ENCODE data around the gene IPO8.
A peak's percentile ranks its signal among the peaks of the same experiment; 100 is the strongest.

The IPO8 gene

DNA sequence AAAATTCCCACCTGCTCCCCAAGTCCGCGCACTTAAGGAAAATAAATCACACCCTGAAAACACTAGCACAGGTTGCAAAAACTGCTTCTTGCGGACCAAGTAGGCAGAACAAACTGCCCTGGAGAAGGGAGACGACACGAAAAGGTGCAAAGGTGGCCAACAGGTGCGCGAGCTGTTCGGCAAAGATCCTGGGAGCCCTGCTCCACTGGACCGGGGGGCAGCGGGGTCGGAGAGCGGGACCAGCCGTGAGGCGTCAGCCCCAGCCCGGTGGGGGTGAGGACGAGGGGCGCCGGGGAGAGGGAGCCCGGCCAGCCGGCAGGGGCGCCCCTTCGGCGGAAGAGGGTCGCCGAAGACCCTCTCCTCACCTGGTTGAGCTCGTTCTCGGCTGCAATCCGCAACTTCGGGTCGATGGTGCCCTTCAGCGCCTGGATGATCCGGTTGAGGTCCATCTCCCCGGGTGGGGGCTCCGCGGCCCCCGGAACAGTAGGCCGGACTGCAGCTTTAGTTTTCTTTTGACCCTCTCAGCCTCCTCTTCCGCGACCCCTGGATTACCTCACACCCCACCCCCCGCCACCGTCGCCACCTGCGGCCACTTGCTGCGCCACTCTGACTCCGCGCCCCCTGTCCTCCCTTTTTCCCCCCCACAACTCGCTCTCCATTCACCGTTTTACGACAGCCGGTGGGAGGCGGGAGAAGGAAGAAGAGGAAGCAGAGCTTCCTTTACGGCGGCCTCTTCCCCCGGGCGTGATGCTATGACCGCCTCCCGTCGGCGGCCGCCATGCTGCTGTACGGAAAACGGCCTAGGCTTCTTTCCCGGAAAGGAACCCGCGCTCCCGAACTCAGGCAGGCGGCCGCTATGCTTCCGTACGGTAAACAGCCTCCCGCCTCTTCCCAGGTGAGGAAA is at the start of gene IPO8:
IPO8 (minus strand) TSS at position 671 of the 904 bp plus-strand sequence; CDS start at position 449, 222 bp downstream.
- DNase-seq = peak; percentile 96

DNA sequence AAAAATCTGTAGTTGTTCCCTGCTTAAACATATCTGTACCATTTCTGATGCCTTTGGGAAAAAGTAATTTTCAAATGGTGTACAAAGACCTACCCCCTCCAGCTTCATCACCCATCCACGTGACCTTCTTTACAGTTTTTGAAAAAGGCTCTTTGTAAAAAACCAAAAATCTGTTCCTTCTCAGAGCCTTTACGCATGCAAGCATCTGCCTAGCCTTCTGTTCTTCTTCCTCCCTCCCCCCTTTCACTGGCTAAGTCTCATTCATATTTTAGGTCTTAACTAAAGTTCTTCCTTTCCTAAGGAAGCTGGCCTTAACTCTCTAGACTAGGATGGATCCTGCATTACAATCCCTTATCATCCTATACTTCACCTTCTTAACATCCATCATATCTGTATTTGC is 48.7 kb upstream of the IPO8 start:
- no peak for DNase-seq

GRCh38 chr12:30740274-30740673 is 44.6 kb upstream of the IPO8 start:
- no peak for DNase-seq

DNA sequence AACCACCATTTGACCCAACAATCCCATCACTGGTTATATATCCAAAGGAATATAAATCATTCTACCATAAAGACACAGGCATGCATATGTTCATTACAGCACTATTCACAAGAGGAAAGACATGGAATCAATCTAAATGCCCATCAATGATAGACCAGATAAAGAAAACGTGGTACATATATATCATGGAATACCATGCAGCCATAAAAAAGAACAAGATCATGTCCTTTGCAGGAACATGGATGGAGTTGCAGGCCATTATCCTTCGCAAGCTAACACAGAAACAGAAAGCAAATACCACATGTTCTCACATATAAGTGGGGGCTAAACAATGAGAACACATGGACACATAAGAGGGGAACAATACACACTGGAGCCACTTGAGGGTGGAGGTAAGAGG is 43.4 kb upstream of the IPO8 start:
- DNase-seq = no peak

DNA sequence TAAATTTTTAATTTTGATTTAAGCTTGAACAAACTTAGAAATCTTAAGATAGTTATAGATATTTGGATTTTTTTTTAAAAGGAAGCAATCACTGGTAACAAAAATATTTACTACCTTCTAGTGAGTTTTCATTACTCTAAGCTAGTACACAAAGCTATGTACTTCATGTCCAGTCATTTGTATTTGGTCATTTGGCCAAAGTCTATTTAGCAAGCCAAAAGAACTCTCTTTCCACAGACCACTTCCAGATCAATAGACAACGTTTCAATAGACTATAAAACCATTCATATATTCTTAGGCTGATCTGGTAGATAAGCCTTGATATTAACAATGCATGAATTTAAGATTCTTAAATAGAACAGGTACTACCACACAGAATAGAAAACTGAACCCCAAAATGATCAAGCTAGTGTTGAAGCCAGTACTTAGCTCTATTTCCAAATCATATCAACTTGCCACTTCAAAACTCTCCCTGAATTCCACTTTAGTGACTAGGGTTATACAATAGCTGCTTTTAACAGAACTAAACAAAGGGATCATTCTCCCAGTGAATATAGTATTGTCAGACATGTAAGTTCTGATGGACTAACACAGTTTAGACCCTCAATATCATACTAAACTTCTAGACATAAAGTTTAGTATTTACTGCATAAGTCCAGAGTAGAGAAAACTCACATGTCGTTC is 37.4 kb upstream of the IPO8 start:
- DNase-seq = no peak

- no peak for DNase-seq
These were observed 34.3 kb upstream of the IPO8 start for GRCh38 chr12:30730011-30730410.

DNA sequence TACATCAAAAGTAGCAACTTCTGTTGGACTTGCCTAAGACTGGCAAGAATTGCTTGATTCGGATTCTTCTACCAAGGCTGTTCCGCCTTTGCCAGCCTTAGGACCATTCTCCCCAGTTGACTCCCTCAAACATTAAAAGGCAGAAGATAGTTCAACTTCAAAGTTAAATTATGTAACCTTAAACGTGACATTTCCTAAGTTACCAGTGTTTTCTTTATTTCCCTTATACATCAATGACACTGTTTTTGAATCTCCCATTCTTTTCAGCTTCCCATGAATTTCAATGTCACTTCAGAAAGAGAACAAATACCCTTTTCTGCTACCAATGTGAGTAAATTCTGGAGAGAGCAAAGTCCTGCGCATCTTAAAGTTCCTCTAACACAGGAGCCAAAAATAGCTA is 33.9 kb upstream of the IPO8 start:
- DNase-seq = no peak

DNA sequence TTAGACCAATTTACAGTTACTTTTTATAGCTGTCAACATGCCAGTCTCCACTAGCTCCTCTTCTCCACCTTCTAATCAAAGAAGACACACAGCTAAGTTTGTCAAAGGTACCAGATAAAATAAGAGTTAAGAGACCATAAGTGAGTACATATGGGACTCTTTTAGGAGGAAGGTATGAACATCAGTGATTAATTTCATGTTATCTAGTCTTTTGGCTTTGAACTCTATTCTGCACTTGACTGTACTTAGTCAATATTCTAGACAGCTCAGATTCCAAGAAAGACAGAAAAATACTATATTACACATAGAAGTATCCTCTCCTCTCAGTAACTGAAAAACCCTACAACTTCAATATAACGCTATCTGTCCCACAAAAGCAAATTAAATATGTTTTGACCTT is 31.0 kb upstream of the IPO8 start:
- no peak for DNase-seq

DNA sequence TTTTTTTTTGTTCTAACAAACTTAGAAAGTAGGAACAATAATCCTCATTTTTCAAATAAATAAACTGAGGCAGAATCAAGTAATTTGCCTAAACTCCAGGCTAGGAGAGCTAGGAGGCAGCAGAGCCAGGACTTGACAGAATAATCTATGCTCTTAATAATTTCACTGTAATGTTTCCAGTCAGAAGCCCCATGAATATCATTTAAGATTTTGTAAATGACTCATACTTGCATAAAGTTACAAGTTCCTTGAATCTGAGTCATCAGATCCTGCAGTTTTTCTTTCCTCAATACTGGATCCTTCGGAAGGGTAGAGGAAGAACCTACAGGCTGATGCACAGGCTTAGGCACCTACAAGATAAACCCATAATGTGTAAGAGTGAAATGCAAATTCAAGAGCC is 30.1 kb upstream of the IPO8 start:
- no peak for DNase-seq

DNA sequence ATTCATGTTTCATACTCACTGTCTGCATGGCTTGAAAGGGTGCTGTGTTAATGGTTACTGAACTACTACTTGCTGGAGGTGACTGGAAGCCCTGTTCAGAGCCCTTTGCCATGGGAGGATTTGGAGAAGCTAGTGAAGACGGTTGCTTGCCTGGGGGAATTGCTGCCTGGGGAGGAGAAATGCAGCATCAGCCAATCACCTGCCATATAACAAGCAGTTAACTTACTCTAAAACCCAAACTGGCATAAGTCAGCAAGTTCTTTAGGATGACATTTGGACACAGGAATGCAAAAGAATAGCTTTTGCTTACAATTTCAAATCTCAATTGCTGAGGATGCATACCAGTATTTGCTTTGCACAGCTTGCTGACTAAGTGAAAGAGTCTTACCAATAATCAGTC is 23.4 kb upstream of the IPO8 start:
- no peak for DNase-seq

DNA sequence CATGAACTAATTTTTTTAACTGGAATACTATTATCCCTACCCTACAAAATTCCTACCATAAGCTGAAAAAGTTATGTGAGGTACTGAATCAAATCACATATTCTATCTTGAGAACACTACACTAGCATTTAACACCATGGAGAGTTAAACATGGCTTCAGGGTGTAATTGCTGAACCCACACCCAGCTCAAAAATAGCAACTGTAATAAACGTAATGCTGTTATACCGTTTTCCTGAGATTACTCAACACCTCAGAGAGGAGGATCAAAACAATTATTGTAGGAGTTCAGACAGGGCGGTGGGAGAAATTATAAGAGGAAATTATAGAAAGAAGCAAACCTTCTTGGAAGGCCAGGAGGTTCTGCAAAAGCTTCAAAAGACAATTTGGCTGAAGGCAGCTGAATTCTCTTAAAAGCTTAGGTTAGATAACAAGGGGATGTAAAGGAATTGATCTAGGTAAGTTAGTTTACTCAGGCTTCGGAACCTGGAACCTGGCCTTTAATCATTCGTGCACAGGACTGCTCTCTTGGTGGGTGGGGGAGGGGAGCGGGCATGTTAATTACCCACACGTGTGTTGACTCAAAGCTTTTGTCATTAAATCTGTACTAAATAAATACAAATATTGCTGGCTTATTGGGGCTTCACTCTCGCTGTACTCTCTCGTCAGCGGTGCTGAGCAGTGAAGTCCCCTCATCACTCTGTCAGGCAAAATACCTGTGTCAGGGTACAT is 12.1 kb upstream of the IPO8 start:
- DNase-seq = no peak

- DNase-seq = no peak
These were observed 10.8 kb upstream of the IPO8 start for GRCh38 chr12:30706476-30706875.

- DNase-seq = peak; percentile 16
These were observed 5.4 kb upstream of the IPO8 start for GRCh38 chr12:30701056-30701455.

GRCh38 chr12:30700216-30700900 is 4.7 kb upstream of the IPO8 start:
- no peak for DNase-seq

DNA sequence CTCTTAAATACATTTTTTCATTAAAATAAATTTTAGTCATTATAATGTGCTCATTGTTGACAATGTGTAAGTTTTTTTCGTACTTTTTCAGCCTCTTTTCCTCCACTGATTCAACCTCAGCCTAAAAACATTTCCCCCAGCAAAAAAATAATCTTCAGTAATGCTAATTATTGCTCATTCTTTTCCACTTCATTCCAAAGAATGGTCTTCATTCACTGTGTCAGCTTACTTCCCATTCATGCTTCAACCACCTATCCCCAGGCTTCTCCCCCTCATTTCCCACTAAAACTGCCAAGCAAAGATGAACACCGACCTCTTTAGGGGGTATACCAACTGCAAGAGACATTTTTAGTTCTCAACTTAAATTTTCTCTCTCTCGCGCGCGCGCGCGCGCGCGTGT is 2.7 kb upstream of the IPO8 start:
- no peak for DNase-seq

- no peak for DNase-seq
These were observed 1.3 kb upstream of the IPO8 start for GRCh38 chr12:30696943-30697342.

- DNase-seq = no peak
These were observed 817 bp upstream of the IPO8 start for GRCh38 chr12:30696486-30696885.

DNA sequence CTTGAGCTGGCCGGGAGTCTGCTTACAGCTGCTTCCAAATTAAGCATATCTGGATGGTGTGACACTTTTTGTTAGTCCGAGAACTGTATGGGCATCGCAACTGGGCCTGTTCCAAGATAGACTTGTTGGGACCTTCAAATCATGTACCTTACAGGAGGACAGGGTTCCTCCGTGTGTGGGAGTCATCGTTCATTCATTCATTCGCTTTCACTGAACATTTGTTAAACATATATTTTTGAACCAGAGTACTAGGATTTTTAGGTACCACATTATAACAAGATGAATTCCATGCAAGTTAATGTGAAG is 387 bp upstream of the IPO8 start:
- DNase-seq = no peak

DNA sequence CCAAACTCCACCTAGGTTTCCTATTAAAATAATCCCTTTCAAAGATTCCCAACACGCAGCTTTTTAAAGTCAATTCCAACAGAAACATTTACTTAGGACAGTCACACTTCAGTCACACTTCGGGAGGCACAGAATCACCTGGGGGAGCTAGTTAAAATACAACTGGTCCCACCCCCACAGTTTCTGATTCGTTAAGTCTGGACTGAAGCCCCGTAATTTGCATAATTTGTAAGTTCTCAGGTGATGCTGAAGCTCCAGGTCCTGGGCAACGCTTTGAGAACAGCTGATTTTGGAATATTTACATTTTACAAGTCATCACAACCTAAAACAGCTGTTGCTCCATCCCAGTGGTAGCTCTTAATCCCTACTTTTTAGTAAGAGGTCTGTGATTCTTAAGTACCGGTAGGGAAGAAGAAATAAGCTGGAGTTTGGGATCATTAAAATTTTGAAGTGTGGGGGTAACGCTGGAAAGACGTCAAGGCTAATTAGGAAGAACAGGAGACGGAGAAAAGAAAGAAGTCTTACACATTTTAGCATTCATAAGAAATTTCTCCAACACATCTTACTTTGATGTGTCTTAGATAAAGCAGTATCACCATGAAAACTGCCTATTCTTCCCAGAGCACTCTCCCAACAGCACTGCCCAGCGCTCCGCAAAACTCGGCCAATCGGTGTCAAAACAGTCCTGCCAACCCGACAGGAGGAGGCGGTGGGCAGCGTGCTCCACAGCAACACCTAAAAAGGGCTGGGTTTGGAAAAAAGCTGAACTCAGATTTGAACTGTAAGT is 1.1 kb downstream of the IPO8 start:
- DNase-seq = peak; percentile 21

- no peak for DNase-seq
These were observed 3.2 kb downstream of the IPO8 start for GRCh38 chr12:30692470-30692869.

DNA sequence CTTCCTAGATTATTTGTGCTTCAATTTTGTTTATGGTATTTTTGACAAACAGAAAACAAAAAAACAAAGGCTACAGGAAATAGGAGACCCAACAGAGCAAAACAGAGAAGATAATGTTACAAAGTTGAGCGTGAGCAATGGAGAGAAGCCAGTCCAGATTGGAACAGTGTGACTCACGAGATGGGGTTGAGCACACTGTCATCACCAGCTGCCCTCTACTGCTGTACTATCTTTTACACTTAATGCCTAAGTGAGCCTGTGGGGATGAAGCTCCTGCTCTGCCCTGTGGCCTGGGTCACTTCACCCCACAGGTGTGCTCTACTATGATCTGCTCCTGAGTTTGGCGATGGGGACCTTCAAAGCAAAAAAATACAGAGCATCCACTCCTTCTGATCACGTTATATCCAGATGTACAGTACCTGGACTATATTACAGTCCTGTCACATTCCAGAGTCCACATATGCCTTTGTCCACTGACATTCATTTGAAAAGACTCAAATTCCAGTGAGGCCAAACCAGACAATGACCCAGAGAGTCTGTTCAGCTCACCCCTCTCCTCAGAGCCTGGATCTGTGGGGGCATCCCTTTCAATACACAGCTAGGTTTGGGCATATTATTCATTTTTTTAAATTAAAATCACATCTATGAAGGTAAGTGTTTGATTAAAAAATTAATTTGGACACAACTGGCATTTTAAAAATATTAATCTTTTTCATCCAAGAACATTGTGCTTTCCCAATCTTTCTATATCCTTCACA is 4.4 kb downstream of the IPO8 start:
- peak; percentile 60 for DNase-seq
